Erythroblast (primary cell): ENCODE data around the gene DOCK4.

Experiments
- DNase-seq, 2 experiments: peaks; one replicate each; lab custom pipeline; 2025; lab: John Stamatoyannopoulos, UW
- GATA1 ChIP-seq: IDR thresholded peaks from 2 replicates; pipeline ENCODE4 v1.6.1; 2011; ENCODE audit warnings: low read depth, mild to moderate bottlenecking, control low read depth, low read length, moderate library complexity
- POLR2A ChIP-seq: IDR thresholded peaks from 2 replicates; pipeline ENCODE4 v1.6.1; 2011; ENCODE audit warnings: mild to moderate bottlenecking, low read length

The DOCK4 gene

GRCh38 chr7:111954056-111954455 lies 252.1 kb downstream of the DOCK4 start:
- TF ChIP-seq POLR2A, result no peak
- TF ChIP-seq GATA1, result no peak
- DNase-seq, result no peak

GRCh38 chr7:111953611-111954010 lies 252.6 kb downstream of the DOCK4 start:
- DNase-seq, result no peak

GRCh38 chr7:111952783-111953182 lies 253.4 kb downstream of the DOCK4 start:
- DNase-seq, result no peak
- no peak for TF ChIP-seq POLR2A
- no peak for TF ChIP-seq GATA1

More at GRCh38 chr7:111953611-111954010, 252.6 kb downstream of the DOCK4 start:
- TF ChIP-seq POLR2A, result no peak
- TF ChIP-seq GATA1, result no peak

GRCh38 chr7:111951052-111951451 lies 255.1 kb downstream of the DOCK4 start:
- DNase-seq, result no peak

GRCh38 chr7:111942450-111943081 lies 263.6 kb downstream of the DOCK4 start:
- TF ChIP-seq GATA1 (no peak), POLR2A (no peak)
- no peak for DNase-seq

More at GRCh38 chr7:111951052-111951451, 255.1 kb downstream of the DOCK4 start:
- no peak for TF ChIP-seq POLR2A
- TF ChIP-seq GATA1, result no peak

GRCh38 chr7:111937163-111937562 lies 269.0 kb downstream of the DOCK4 start:
- DNase-seq, result no peak
- no peak for TF ChIP-seq GATA1
- TF ChIP-seq POLR2A, result no peak

- TF ChIP-seq GATA1 (no peak), POLR2A (no peak)
- no peak for DNase-seq
Observed at GRCh38 chr7:111933609-111934008, 272.6 kb downstream of the DOCK4 start.

GRCh38 chr7:111931958-111932357 lies 274.2 kb downstream of the DOCK4 start:
- TF ChIP-seq GATA1 (no peak), POLR2A (no peak)
- no peak for DNase-seq

- no peak for TF ChIP-seq POLR2A
- TF ChIP-seq GATA1, result no peak
- DNase-seq, result no peak
Observed at GRCh38 chr7:111931016-111931517, 275.1 kb downstream of the DOCK4 start.

GRCh38 chr7:111929264-111929663 lies 276.9 kb downstream of the DOCK4 start:
- no peak for DNase-seq
- TF ChIP-seq POLR2A, result no peak
- no peak for TF ChIP-seq GATA1

GRCh38 chr7:111927353-111928019 lies 278.7 kb downstream of the DOCK4 start:
- no peak for DNase-seq
- TF ChIP-seq GATA1, result no peak
- no peak for TF ChIP-seq POLR2A

- DNase-seq, result no peak
- TF ChIP-seq POLR2A, result no peak
- no peak for TF ChIP-seq GATA1
Observed at GRCh38 chr7:111920329-111920728, 285.9 kb downstream of the DOCK4 start.

- TF ChIP-seq POLR2A (no peak), GATA1 (no peak)
- no peak for DNase-seq
Observed at GRCh38 chr7:111919631-111920179, 286.5 kb downstream of the DOCK4 start.

- no peak for DNase-seq
- no peak for TF ChIP-seq POLR2A
- TF ChIP-seq GATA1, result no peak
Observed at GRCh38 chr7:111919164-111919563, 287.0 kb downstream of the DOCK4 start.
